Fibroblast of lung (primary cell): ENCODE results near the gene ANGPTL2. TPM values are rescaled to one million over a fixed set of nuclear protein-coding genes. Genes with fewer than 3 reads are reported as not detected.
A peak's percentile ranks its signal among the peaks of the same experiment; 100 is the strongest.

Experiments used
- DNase-seq, 2 donors: peaks; one replicate each; pipeline versions ENCODE4 v3.0.0 to v3.0.0-alpha.2; 2010; ENCODE audit warnings: low read depth in 2 of 2
- H2AFZ ChIP-seq: 2 replicates; pipeline ENCODE4 v1.5.1; 2012; ENCODE audit warnings: low read length, control low read depth, inconsistent platforms
- H3K27ac ChIP-seq: 2 replicates; pipeline ENCODE4 v1.5.1; 2011; ENCODE audit warnings: low read length, control low read depth; ENCODE audit not compliant: insufficient read depth
- H3K27me3 ChIP-seq: 2 replicates; pipeline ENCODE4 v1.5.1; 2011; ENCODE audit warnings: mild to moderate bottlenecking, low read length; ENCODE audit not compliant: control insufficient read depth, insufficient read depth
- H3K36me3 ChIP-seq: 2 replicates; pipeline ENCODE4 v1.5.1; 2011; ENCODE audit warnings: low read length; ENCODE audit not compliant: control insufficient read depth, insufficient read depth
- H3K4me1 ChIP-seq: 2 replicates; pipeline ENCODE4 v1.5.1; 2011; ENCODE audit warnings: low read length; ENCODE audit not compliant: control insufficient read depth, insufficient read depth; ENCODE audit errors: extremely low read depth
- H3K4me2 ChIP-seq: 2 replicates; pipeline ENCODE4 v1.5.1; 2011; ENCODE audit warnings: low read length, control low read depth; ENCODE audit not compliant: insufficient read depth; ENCODE audit errors: extremely low read depth
- H3K4me3 ChIP-seq, 4 experiments: fragments of 200-600 bp in 1 of 4; sonication (generic) in 1 of 4; replicated peaks in 1 of 4; 2 replicates each; pipeline ENCODE4 v1.5.1; 2011 to 2016; ENCODE audit warnings: low read length in 4 of 4, low read depth in 3 of 4, mild to moderate bottlenecking in 3 of 4, control low read depth in 2 of 4, inconsistent platforms in 1 of 4, mixed read lengths in 1 of 4; ENCODE audit not compliant: insufficient read depth in 1 of 4; ENCODE audit errors: control extremely low read depth in 1 of 4
- H3K79me2 ChIP-seq: 2 replicates; pipeline ENCODE4 v1.5.1; 2012; ENCODE audit warnings: mild to moderate bottlenecking, low read length, inconsistent platforms; ENCODE audit not compliant: control insufficient read depth, insufficient read depth
- H3K9ac ChIP-seq: 2 replicates; pipeline ENCODE4 v1.5.1; 2011; ENCODE audit warnings: mild to moderate bottlenecking, low read length, control low read depth; ENCODE audit not compliant: insufficient read depth
- H3K9me3 ChIP-seq: 2 replicates; pipeline ENCODE4 v1.5.1; 2012; ENCODE audit warnings: low read depth, low read length; ENCODE audit not compliant: control insufficient read depth, insufficient read depth
- H4K20me1 ChIP-seq: 2 replicates; pipeline ENCODE4 v1.5.1; 2011; ENCODE audit warnings: low read length; ENCODE audit not compliant: control insufficient read depth, insufficient read depth; ENCODE audit errors: extremely low read depth
- EZH2 ChIP-seq: IDR thresholded peaks from 2 replicates; pipeline ENCODE4 v1.5.1; 2012; ENCODE audit warnings: low read length, control low read depth, mild to moderate bottlenecking; ENCODE audit errors: missing control alignments
- polyA plus RNA-seq, 2 donors: library from polyadenylated mRNA; depleted of rRNA in 1 of 2; stranded (reverse) in 1 of 2; unstranded in 1 of 2; fragments of >200 nt; gene quantifications; 2 replicates each; pipeline ENCODE4 v1.2.1, GENCODE V29; 2011 to 2012; ENCODE audit warnings: missing spikeins in 1 of 2
- total RNA-seq: library from RNA; depleted of rRNA; stranded (reverse); fragments of >200 nt; gene quantifications from 2 replicates; pipeline ENCODE4 v1.2.1, GENCODE V29; 2014
- TF ChIP-seq, protein P1 (sequence below), 2 donors: IDR thresholded peaks in 1 of 2; conservative IDR thresholded peaks in 1 of 2; 1 replicate in 1 of 2; 2 replicates in 1 of 2; pipeline ENCODE4 v1.5.1; 2011 to 2012; ENCODE audit warnings: low read length in 2 of 2, control low read depth in 1 of 2, inconsistent platforms in 1 of 2, low read depth in 1 of 2, mild to moderate bottlenecking in 1 of 2

ANGPTL2 gene
- total and polyA plus RNA-seq, 2 donors (not counting 1 experiment from before 2014, with no cell fraction given) = 128 to 163 TPM

DNA sequence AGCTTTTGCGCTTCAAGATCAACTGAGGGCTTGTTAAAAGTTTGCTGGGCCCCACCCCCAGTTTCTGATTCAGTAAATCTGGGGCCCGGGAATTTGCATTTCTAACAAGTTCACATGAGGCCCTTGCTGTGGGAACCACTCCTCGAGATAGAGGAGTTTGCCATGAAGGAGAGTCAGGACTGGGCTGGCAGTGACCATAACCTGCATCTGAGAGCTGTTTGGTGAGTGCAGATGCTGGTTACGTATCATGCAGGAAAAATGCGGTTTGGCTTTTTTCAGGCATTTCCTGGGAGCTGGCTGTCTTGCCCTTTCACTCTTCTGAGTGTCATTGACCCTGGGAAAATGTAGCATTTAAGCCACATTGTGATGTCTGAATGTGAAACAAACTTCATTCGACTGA lies 9.4 kb upstream of the ANGPTL2 start:
- peak; percentile 65 to 88 for DNase-seq
- Histone ChIP-seq H3K27me3 (no peaks in the 10 kb centered on the region), H2AFZ (no peak overlapping the region), H3K79me2 (no peaks in the 10 kb centered on the region), H3K27ac (peak overlapping the region; percentile 96), H3K4me2 (peak overlapping the region; percentile 60), H3K9me3 (no peaks in the 10 kb centered on the region), H3K9ac (peak overlapping the region; percentile 40), H4K20me1 (no peaks in the 10 kb centered on the region), H3K4me3 (no peak overlapping the region), H3K4me1 (peaks cover 53% of the 10 kb centered on the region), H3K36me3 (no peaks in the 10 kb centered on the region)
- no peak for TF ChIP-seq EZH2
- TF ChIP-seq, protein P1, sequence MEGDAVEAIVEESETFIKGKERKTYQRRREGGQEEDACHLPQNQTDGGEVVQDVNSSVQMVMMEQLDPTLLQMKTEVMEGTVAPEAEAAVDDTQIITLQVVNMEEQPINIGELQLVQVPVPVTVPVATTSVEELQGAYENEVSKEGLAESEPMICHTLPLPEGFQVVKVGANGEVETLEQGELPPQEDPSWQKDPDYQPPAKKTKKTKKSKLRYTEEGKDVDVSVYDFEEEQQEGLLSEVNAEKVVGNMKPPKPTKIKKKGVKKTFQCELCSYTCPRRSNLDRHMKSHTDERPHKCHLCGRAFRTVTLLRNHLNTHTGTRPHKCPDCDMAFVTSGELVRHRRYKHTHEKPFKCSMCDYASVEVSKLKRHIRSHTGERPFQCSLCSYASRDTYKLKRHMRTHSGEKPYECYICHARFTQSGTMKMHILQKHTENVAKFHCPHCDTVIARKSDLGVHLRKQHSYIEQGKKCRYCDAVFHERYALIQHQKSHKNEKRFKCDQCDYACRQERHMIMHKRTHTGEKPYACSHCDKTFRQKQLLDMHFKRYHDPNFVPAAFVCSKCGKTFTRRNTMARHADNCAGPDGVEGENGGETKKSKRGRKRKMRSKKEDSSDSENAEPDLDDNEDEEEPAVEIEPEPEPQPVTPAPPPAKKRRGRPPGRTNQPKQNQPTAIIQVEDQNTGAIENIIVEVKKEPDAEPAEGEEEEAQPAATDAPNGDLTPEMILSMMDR (conservative IDR thresholded peaks at IDR 0.05 in 1 of 2, IDR thresholded peaks at IDR 0.05 in 1 of 2; ENCODE audit: low read depth in 1 of 2, low read length in 2 of 2) = no peak

DNA sequence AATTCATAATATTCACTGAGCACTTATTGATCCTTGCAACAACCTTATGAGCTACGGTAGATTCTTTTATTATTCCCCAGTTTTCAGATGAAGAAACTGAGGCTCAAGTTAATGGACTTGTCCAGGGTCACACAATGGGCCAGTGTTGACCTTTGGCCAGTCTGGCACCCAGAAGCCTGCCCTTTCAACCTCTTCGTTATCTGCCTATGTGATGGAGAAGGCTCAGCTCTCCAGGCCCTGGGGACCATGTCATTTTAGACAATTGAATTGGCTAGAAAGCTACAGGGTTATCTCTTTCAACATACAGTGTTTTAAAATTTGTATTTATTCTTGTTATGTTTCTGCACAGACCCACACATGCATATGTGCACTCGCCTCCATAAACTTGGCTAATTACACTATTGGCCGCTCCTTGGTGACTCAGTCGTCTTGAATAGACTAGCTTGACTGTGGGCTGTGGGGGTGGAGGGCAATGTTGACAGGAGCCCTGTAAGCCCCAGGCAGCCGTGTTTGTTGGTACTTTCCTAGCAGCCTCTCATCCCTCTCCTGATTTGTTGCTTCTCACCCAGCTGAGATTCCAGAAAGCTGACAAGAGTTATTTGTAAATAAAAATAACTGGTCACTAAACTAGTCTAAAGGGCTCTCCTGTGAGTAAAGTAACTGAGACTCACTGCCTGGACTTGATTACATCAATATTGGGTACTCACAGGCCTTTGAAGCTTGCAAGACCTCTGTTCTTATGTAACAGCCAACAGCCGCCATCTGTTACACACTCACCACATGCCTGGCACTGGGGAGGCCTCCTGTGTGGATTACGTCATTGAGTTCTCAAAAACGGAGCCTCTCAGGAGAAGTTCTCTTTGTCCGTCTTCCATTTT lies 8.5 kb upstream of the ANGPTL2 start:
- Histone ChIP-seq H3K27me3 (no peaks in the 10 kb centered on the region), H3K9me3 (no peaks in the 10 kb centered on the region), H3K79me2 (no peaks in the 10 kb centered on the region), H4K20me1 (no peaks in the 10 kb centered on the region), H3K4me3 (no peak overlapping the region), H3K4me2 (peak overlapping the region; percentile 29), H3K36me3 (no peaks in the 10 kb centered on the region), H3K9ac (no peak overlapping the region), H3K27ac (peak overlapping the region; percentile 96), H2AFZ (no peak overlapping the region), H3K4me1 (peaks cover 59% of the 10 kb centered on the region)
- no peak for TF ChIP-seq EZH2
- TF ChIP-seq, protein P1 (conservative IDR thresholded peaks at IDR 0.05 in 1 of 2, IDR thresholded peaks at IDR 0.05 in 1 of 2; ENCODE audit: low read depth in 1 of 2, low read length in 2 of 2) = no peak
- DNase-seq = peak; percentile 94 to 97

DNA sequence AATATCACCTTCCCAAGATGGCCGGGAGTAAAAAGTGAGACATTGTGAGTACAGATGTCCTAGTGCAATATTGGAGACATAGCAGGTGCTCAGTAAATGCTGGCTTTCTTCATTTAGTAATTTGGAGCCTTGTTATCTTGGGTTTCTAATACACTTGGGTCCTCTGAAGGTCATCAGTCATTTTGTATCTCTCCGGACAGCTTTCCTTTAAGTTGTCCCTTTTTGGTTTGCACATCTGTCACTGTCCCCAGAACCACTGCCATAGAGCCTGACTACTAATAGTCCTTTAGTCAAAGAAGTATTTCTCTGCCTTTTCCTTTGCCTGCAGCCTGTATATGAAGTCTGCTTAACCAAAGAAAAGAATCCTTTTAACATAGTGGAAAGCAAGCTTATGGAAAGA lies 7.8 kb upstream of the ANGPTL2 start:
- no peaks in the 10 kb centered on the region for H3K79me2 ChIP-seq
- no peak overlapping the region for H3K9ac ChIP-seq
- no peak for DNase-seq
- H3K27me3 ChIP-seq = no peaks in the 10 kb centered on the region
- no peak overlapping the region for H3K4me3 ChIP-seq
- H3K4me2 ChIP-seq = no peak overlapping the region
- no peak overlapping the region for H2AFZ ChIP-seq
- no peaks in the 10 kb centered on the region for H3K36me3 ChIP-seq
- H4K20me1 ChIP-seq = no peaks in the 10 kb centered on the region
- peaks cover 59% of the 10 kb centered on the region for H3K4me1 ChIP-seq
- no peaks in the 10 kb centered on the region for H3K9me3 ChIP-seq
- TF ChIP-seq, protein P1 (conservative IDR thresholded peaks at IDR 0.05 in 1 of 2, IDR thresholded peaks at IDR 0.05 in 1 of 2; ENCODE audit: low read depth in 1 of 2, low read length in 2 of 2) = no peak
- TF ChIP-seq EZH2 = no peak
- peak overlapping the region; percentile 96 for H3K27ac ChIP-seq
